Skin of body (tissue), 2 donors: ENCODE measurements around the gene COPS7B. TPM values are rescaled to one million over a fixed set of nuclear protein-coding genes. Genes with fewer than 3 reads are reported as not detected.
A peak's percentile ranks its signal among the peaks of the same experiment; 100 is the strongest.
"Not testable (repeated sequence)": the region's sequence is repeated elsewhere in the genome, so short reads cannot be mapped to it uniquely, and the experiment has no call there.

ENCODE experiments used
- DNase-seq: peaks from one replicate; lab custom pipeline; 2025; lab: John Stamatoyannopoulos, UW
- total RNA-seq: library from RNA; depleted of rRNA; stranded (reverse); fragments of >200 nt; gene quantifications from one replicate; pipeline ENCODE4 v1.2.3, GENCODE V29; 2014

The COPS7B gene
- total RNA-seq, result 27.7 TPM

DNA sequence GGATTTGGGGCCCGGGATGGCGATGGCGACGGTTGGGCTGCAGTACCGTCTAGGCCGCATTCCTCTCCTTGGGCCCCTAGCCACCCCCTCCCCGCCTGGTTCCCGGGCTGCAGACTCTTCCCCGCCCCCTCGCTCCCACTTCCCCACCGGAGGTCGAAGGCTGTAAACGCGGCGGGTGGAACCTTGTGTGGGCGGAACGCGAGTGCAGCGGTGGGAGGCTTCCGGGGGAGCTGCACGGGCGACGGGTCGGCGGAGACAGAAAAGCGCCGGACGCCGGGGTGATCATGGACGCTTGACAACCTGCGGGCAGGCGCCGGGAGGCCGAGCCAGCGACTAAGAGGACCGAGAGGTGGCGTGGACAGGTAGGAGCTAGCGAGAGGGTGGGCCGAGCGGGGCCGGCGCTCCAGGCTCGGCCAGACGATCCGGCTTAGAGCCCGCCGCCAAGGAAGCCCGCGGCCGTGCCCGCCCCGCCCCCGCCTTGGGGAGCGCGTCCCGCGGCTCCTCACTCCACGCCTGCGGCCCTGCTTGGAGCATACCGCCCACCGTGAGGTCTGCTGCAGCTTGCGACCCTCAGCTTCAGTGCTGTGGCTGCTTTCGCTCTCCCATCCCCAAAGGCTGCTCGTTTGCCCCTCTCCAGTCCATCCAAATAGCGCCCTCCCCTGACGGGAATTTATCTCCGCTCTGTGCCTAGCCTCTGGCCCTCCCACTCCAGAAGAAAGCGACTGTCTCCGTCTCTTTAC, at the start of gene COPS7B:
Gene COPS7B (plus strand): TSS at position 269 of the 740 bp plus-strand sequence. CDS start 2,126 bp downstream, outside the sequence.
- peak; percentile 74 for DNase-seq

DNA sequence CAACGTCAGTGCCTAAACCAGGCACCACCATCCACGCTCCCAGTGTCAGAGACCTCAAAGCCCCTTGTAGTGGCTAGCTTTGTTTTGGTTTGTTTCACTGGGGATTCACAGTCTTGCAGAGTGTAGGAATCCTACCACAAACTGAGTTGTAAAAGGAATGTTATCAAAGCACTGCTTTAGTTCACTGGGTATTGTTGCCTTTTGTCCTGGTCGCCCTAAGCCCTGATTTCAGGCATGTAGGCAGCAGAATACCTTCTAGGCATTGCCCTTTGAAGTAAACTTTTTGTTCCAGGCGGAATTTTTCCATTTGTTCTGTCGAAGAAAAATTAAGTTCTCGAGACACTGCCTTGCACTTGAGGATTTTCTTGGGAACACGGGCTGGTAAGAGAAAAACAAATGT, 48.5 kb upstream of the COPS7B start:
- DNase-seq, result no peak

DNA sequence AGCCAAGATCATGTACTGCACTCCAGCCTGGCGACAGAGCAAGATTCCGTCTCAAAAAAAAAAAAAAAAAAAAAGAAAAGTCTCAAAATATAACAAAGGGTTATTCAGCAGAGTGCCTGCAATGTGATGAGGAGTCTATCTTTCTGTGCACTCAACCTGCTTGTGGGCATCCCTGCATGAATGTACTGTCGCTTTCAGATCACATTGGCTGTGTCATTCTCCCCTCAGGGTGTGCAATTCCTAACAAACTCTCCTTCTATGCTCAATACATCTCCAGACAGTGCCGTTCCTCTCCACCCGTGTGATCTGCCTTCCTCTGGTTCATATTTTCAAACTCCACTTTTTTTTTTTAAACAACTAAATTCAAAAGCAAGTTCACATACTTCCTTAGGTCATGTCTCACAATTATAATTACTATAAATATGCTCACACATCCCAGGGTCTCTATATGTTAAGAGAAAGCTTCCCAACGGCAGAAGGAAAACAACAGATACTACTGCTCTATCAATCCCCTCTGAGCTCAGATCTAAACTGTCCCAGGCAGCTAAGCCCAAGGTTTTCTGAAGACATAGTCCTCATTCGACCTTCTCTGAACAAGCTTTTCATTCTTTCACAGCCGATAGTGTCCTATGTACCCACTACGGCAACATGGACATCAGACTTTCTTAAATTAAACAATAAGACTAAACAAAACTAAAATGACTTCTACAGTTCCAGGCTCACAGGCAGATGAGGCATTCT, 42.7 kb upstream of the COPS7B start:
- DNase-seq, result no peak

- DNase-seq, result no peak
These were observed 40.8 kb upstream of the COPS7B start for GRCh38 chr2:231745303-231746038.

GRCh38 chr2:231748153-231748896, 37.9 kb upstream of the COPS7B start:
- DNase-seq, result not testable (repeated sequence)

DNA sequence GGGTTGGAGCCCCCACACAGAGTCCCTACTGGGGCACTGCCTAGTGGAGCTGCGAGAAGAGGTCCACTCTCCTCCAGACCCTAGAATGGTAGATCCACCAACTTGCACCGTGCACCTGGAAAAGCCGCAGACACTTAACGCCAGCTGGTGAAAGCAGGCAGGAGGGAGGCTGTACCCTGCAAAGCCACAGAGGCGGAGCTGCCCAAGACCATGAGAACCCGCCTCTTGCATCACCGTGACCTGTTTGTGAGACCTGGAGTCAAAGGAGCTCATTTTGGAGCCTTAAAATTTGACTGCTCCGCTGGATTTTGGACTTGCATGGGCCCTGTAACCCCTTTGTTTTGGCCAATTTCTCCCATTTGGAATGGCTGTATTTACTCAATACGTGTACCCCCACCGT, 37.2 kb upstream of the COPS7B start:
- DNase-seq, result not testable (repeated sequence)

- no peak for DNase-seq
These were observed 35.0 kb upstream of the COPS7B start for GRCh38 chr2:231751042-231751815.

DNA sequence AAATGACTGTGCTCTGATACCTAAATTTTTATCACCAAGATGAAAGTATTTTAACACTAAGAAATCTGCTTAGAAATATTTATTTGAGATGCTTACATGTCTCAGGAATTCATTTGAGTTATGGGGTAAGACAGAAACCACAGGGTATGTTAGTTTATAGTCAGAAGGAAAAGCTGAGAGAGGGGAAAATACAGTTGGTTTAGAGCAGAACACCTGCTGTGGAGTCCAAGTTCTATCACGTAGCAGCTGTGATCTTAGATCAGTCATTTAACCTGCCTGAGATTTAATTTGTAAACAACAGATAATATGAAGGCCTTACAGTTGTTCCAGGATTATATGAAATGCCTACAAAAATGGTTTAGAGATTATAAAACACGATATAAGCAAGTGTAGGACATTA, 34.2 kb upstream of the COPS7B start:
- DNase-seq, result no peak

- DNase-seq, result no peak
These were observed 24.5 kb upstream of the COPS7B start for GRCh38 chr2:231761735-231762134.

GRCh38 chr2:231764124-231764523, 22.1 kb upstream of the COPS7B start:
- no peak for DNase-seq

- DNase-seq, result no peak
These were observed 21.5 kb upstream of the COPS7B start for GRCh38 chr2:231764760-231765159.

GRCh38 chr2:231765496-231765929, 20.7 kb upstream of the COPS7B start:
- no peak for DNase-seq

- no peak for DNase-seq
These were observed 16.8 kb upstream of the COPS7B start for GRCh38 chr2:231769170-231770136.

DNA sequence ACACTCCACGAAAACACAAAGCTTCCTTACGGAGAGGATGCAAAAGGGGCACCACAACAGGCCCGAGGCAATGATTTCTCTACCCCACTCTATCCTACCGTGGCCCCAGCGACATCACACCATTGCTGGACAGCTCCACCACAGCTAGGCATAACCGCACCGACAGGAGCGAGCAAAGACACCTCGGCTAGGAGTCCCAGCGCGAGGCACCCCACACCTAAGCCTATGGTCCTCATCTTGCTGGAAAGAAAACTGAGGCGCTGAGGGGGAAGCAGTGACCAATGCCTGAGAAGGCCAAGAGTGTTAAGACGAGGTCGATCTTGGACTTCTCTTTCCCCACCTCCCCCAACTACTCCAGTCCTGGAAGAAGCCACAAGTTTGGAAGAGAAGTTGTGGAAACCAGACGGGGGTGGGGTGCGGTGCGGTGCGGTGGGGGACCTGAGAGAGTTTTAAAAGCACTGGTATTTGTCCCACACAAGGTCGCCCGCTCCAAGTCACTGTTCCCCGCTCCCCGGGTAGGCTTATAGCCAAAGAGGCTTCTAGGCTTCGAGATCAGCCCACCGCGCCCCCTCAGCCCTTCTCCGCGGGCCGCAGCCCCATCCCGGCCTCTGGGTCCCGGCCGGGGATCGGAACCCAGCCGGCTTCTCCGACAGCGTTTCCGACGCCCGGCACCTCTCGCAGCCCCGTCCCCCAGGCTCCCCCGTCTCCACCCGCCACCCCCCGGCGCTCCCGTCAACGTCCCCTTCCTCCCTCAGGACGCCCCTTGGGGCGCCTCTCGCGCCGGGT, 5.9 kb upstream of the COPS7B start:
- DNase-seq, result no peak

DNA sequence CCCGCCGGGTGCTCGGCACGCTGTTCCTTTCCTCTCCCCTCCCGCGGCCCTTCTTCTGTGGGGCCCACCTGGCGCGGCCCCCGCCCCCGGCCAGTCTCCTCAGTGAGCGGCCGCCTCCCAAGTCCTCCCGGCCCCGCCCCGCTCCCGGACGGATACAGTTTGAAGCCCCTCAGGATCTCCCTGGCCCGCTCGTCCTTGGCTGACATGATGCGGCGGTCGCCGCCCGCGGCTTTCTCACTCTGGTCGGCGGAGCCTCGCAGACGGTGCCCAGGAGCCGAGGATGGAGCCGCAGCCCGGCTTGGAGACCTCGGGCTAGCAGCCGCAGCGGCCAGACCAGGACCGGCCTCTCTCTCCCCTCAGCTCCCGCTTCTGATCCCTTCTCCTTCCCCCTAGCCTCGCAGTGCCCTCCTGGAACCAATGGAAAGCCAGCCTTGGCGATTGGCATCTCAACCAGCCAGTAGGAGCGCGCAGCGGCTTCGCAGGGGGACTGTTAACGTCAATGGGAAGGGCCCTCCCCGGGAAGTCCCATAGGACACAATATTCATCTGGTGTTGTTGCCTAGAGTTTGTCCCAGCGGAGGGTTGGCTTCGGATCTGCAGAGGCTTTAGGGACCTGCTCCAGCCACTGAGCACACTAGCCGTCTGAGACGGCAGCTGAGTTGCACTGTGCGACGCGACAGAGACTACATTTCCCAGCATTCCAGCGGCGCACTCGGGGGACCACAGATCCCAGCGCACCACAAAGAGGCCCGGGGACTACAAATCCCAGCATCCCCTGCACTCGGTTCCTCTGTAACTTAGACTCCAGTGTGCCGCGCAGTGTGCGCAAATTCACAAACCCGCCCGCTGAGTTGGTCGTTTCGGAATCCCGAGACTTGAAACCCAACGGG, 5.1 kb upstream of the COPS7B start, which contains the start of gene PDE6D:
Gene PDE6D (minus strand): TSS at position 374 of the 889 bp plus-strand sequence. CDS start 168 bp downstream, at position 206.
- DNase-seq, result peak; percentile 99

DNA sequence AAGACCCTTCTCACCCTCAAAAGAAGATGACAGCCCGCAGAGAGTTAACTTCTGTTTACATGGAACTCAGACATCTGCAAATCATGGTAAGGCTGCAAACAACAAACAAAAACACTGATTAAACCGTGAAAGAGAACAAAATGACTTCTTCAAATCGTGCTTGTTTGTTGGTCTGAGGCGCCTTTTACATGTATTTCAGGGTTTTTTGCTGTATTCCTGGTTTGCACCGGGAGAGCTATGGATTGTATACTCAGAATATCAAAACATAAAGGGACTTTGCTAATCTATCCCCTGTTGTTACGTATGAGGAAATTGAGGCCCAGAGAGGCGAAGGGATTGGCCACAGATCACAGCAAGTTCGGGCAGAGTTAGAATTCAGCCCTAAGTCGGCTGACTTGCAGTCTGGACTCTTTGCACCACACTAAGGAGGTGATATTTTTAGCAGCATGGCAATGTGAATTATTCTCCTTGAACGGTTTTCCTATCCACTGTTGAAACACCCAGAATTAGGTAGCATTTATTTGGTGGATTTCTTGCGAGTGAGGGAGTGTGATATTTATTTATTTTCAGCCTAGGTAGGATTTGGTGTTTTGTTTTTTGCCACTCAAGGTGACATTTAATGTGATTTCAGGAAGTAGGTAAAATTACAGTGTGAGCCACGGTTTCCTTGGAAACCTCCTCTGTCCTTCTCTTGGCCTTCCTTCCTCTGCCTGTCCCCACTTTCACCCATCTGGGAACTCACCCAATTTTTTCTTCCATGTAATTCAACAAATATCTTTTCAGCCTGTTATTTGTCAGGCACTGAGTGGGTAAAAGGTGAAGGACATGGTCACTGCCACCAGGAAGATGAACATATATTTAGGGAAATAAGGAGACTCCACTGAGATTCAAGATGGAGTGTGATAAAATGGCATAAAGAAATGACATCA, 4.2 kb upstream of the COPS7B start:
- DNase-seq, result peak; percentile 64
